HG02798 (cell line): ENCODE results near the gene FRMD5.

Experiments used
- ATAC-seq: cut with Tn5 transposase; IDR thresholded peaks from one replicate; pipeline ENCODE4 v1.9.1; 2021; ENCODE audit warnings: mild to moderate bottlenecking; ENCODE audit not compliant: unreplicated experiment, poor library complexity

Gene FRMD5

GRCh38 chr15:43824302-43825246 lies 370.5 kb downstream of the FRMD5 start, which contains the start of gene MFAP1:
MFAP1 (minus strand) TSS chr15:43824690; CDS start chr15:43824569, 121 bp downstream.
- peak; percentile 85 for ATAC-seq

GRCh38 chr15:43821505-43821904 lies 373.6 kb downstream of the FRMD5 start:
- ATAC-seq: no peak
